Stomach (tissue), 9 donors: Measurements from ENCODE around the gene BTBD2. TPM values are rescaled to one million over a fixed set of nuclear protein-coding genes. Genes with fewer than 3 reads are reported as not detected.

ENCODE experiments used
- DNase-seq, 2 donors: peaks; one replicate each; pipeline versions ENCODE4 v3.0.0 to v3.0.0-alpha.2; 2013 to 2019
- H3K27ac ChIP-seq, 5 donors: fragments of 200-600 bp in 4 of 5; sonication (generic) in 4 of 5; one replicate each; pipeline ENCODE4 v1.5.1; 2013 to 2019; ENCODE audit warnings: mild to moderate bottlenecking in 1 of 5, moderate library complexity in 1 of 5
- H3K27me3 ChIP-seq, 3 donors: fragments of 200-600 bp; sonication (generic); one replicate each; pipeline ENCODE4 v1.5.1; 2017 to 2019; ENCODE audit warnings: mixed run types in 1 of 3
- H3K36me3 ChIP-seq, 4 donors: fragments of 200-600 bp; sonication (generic); 1 replicate in 3 of 4; 2 replicates in 1 of 4; pipeline ENCODE4 v1.5.1; 2016 to 2019
- H3K4me1 ChIP-seq, 4 donors: fragments of 200-600 bp; sonication (generic); one replicate each; pipeline ENCODE4 v1.5.1; 2016 to 2019
- H3K4me3 ChIP-seq, 4 donors: fragments of 200-600 bp; sonication (generic) in 3 of 4; one replicate each; pipeline ENCODE4 v1.5.1; 2016 to 2019; ENCODE audit warnings: mild to moderate bottlenecking in 1 of 4
- H3K9me3 ChIP-seq, 4 donors: fragments of 200-600 bp; sonication (generic); one replicate each; pipeline ENCODE4 v1.5.1; 2016 to 2019
- CTCF ChIP-seq, 7 experiments: fragments of 450-650 bp in 4 of 7; fragments of 200-600 bp in 3 of 7; sonication (generic) in 3 of 7; IDR thresholded peaks; one replicate each; pipeline ENCODE4 v1.5.1; 2016 to 2019; ENCODE audit warnings: antibody characterized with exemption in 7 of 7, control low read depth in 2 of 7, mild to moderate bottlenecking in 1 of 7
- EP300 ChIP-seq: sonication (generic); formaldehyde crosslinking; IDR thresholded peaks from one replicate; pipeline ENCODE4 v1.6.1; 2017; ENCODE audit warnings: antibody characterized with exemption
- POLR2A ChIP-seq, 4 donors: fragments of 450-650 bp; IDR thresholded peaks; one replicate each; pipeline ENCODE4 v1.6.1; 2016; ENCODE audit warnings: antibody characterized with exemption in 4 of 4, control low read depth in 2 of 4, mild to moderate bottlenecking in 1 of 4, moderate library complexity in 1 of 4
- POLR2AphosphoS5 ChIP-seq, 3 donors: sonication (generic); formaldehyde crosslinking; IDR thresholded peaks; one replicate each; pipeline ENCODE4 v1.6.1; 2016; ENCODE audit warnings: antibody characterized with exemption in 3 of 3
- WGBS, 5 donors: extraction: QIAGEN DNeasy Blood & Tissue Kit in 3 of 5; methylation state at CpG; one replicate each; pipeline versions ENCODE4 v1.1.5 to v1.1.7; 2013 to 2018; 5-methylcytosine and 5-hydroxymethylcytosine counted together
- intact Hi-C: fragments of 100-400 bp; cut with DNase I; formaldehyde crosslinking; loops from one replicate; pipeline ENCODE4 v1.15.1; 2023; ENCODE audit warnings: low total_unique reads
- polyA plus RNA-seq, 3 donors: library from polyadenylated mRNA; stranded (reverse); fragments of 200-250 nt; gene quantifications; one replicate each; pipeline ENCODE4 v1.2.3, GENCODE V29; 2013
- total RNA-seq, 5 donors: library from RNA; depleted of rRNA; stranded (reverse); fragments of >200 nt; gene quantifications; one replicate each; pipeline versions ENCODE4 v1.1.0 to v1.2.3, GENCODE V29; 2014 to 2016
- donor health status: healthy with polysubstance abuse.
- donor health status: Bipolar disorder and iron deficiency.
- donor health status: healthy.

Gene BTBD2
- total and polyA plus RNA-seq, 8 donors = 17.9 to 50.2 (median 37.6) TPM

- Histone ChIP-seq H3K4me1 (peaks cover 0 to 14% (median 9%) of the 10 kb centered on the region in 4 donors), H3K36me3 (peaks cover 10 to 40% (median 25%) of the 10 kb centered on the region in 4 donors), H3K4me3 (no peak overlapping the region), H3K9me3 (no peaks in the 10 kb centered on the region), H3K27me3 (no peaks in the 10 kb centered on the region), H3K27ac (no peak overlapping the region)
- intact Hi-C loops = no loop called here
- TF ChIP-seq EP300 (no peak), CTCF (IDR thresholded peaks at IDR 0.05) (no peak), POLR2A (IDR thresholded peaks at IDR 0.05) (no peak)
- DNase-seq = no peak
- 74 to 87% (median 75%) methylated on average over 23 to 51 of the region's 51 CpGs for WGBS, 5 donors
Measured at GRCh38 chr19:1955171-1956121, 60.1 kb downstream of the BTBD2 start.

GRCh38 chr19:1954532-1954933 lies 61.0 kb downstream of the BTBD2 start:
- intact Hi-C loops = no loop called here
- no peak for DNase-seq
- TF ChIP-seq POLR2AphosphoS5 (IDR thresholded peaks at IDR 0.05) = no peak
- no peak for TF ChIP-seq CTCF (IDR thresholded peaks at IDR 0.05)
- no peak overlapping the region for H3K4me3 ChIP-seq
- H3K27ac ChIP-seq = no peak overlapping the region
- 90 to 95% (median 92%) methylated on average over 2 to 15 of the region's 15 CpGs for WGBS, 5 donors
- no peaks in the 10 kb centered on the region for H3K9me3 ChIP-seq
- H3K4me1 ChIP-seq = peaks cover 0 to 14% (median 9%) of the 10 kb centered on the region in 4 donors
- H3K27me3 ChIP-seq = no peaks in the 10 kb centered on the region
- peaks cover 15 to 44% (median 32%) of the 10 kb centered on the region in 4 donors for H3K36me3 ChIP-seq

- TF ChIP-seq POLR2A (IDR thresholded peaks at IDR 0.05) (no peak), POLR2AphosphoS5 (IDR thresholded peaks at IDR 0.05) (no peak), CTCF (IDR thresholded peaks at IDR 0.05) (no peak)
- 86 to 95% (median 88%) methylated on average over 24 to 32 of the region's 32 CpGs for WGBS, 5 donors
- intact Hi-C loops = no loop called here
Measured at GRCh38 chr19:1953441-1954094, 61.9 kb downstream of the BTBD2 start.

GRCh38 chr19:1953037-1953436 lies 62.5 kb downstream of the BTBD2 start:
- H3K27me3 ChIP-seq = no peaks in the 10 kb centered on the region
- intact Hi-C loops = no loop called here
- H3K27ac ChIP-seq = no peak overlapping the region
- WGBS, 5 donors = 92 to 96% (median 93%) methylated on average over 12 to 19 of the region's 19 CpGs
- H3K4me1 ChIP-seq = peaks cover 0 to 14% (median 9%) of the 10 kb centered on the region in 4 donors
- H3K9me3 ChIP-seq = no peaks in the 10 kb centered on the region
- peaks cover 15 to 47% (median 38%) of the 10 kb centered on the region in 4 donors for H3K36me3 ChIP-seq
- no peak overlapping the region for H3K4me3 ChIP-seq
- DNase-seq = no peak
- TF ChIP-seq CTCF (IDR thresholded peaks at IDR 0.05) = no peak
- TF ChIP-seq EP300 = no peak

More at GRCh38 chr19:1953441-1954094, 61.9 kb downstream of the BTBD2 start:
- H3K4me3 ChIP-seq = no peak overlapping the region
- no peak for DNase-seq
- peaks cover 15 to 47% (median 37%) of the 10 kb centered on the region in 4 donors for H3K36me3 ChIP-seq
- no peak overlapping the region for H3K27ac ChIP-seq
- peaks cover 0 to 14% (median 9%) of the 10 kb centered on the region in 4 donors for H3K4me1 ChIP-seq
- H3K9me3 ChIP-seq = no peaks in the 10 kb centered on the region
- no peaks in the 10 kb centered on the region for H3K27me3 ChIP-seq
